WTC11 (cell line): ENCODE measurements around the gene IL20. TPM values are rescaled to one million over a fixed set of nuclear protein-coding genes. Genes with fewer than 3 reads are reported as not detected.

ENCODE experiments used
- ATAC-seq: fragments of 200-7000 bp; cut with Tn5 transposase; 2 replicates; pipeline ENCODE4 v1.10.0; 2021; ENCODE audit warnings: mild to moderate bottlenecking, moderate library complexity
- CTCF ChIA-PET: fragments of 300-600 bp; sonication (Branson Sonifier 250); formaldehyde crosslinking; loops from one replicate; lab custom pipeline; 2021; ENCODE audit warnings: antibody characterized with exemption; lab: Charles Lee
- POLR2A ChIA-PET: fragments of 350-600 bp; sonication (Branson Sonifier 250); formaldehyde crosslinking; loops from one replicate; lab custom pipeline; 2021; ENCODE audit warnings: antibody characterized with exemption; lab: Charles Lee
- DNase-seq: peaks from one replicate; pipeline ENCODE4 v3.0.0; 2021; ENCODE audit warnings: low spot score
- H3K27ac Mint-ChIP-seq: 2 replicates; pipeline ENCODE4 v1.8.0; 2021; ENCODE audit warnings: mixed read lengths
- H3K27me3 Mint-ChIP-seq: 2 replicates; pipeline ENCODE4 v1.8.0; 2021; ENCODE audit warnings: low read depth, mild to moderate bottlenecking, moderate library complexity, mixed read lengths
- H3K36me3 Mint-ChIP-seq: 2 replicates; pipeline ENCODE4 v1.8.0; 2021; ENCODE audit warnings: mixed read lengths
- H3K4me1 Mint-ChIP-seq: 2 replicates; pipeline ENCODE4 v1.8.0; 2022; ENCODE audit warnings: mixed read lengths
- H3K4me3 Mint-ChIP-seq: 2 replicates; pipeline ENCODE4 v1.8.0; 2021; ENCODE audit warnings: mild to moderate bottlenecking, moderate library complexity, mixed read lengths
- H3K9me3 Mint-ChIP-seq: 2 replicates; pipeline ENCODE4 v1.8.0; 2021; ENCODE audit warnings: mixed read lengths
- CBFB ChIP-seq: sonication (generic); formaldehyde crosslinking; IDR thresholded peaks from 2 replicates; pipeline ENCODE4 v1.8.1; 2022; ENCODE audit warnings: mild to moderate bottlenecking, low read depth, missing genetic modification reagents
- CTCF ChIP-seq: fragments of 200-600 bp; IDR thresholded peaks from 2 replicates; pipeline ENCODE4 v1.8.0; 2022; ENCODE audit warnings: antibody characterized with exemption
- ELF4 ChIP-seq: sonication (generic); formaldehyde crosslinking; IDR thresholded peaks from 2 replicates; pipeline ENCODE4 v1.8.1; 2022; ENCODE audit warnings: low read depth, mild to moderate bottlenecking, moderate library complexity, missing genetic modification reagents
- ESRRA ChIP-seq: sonication (generic); formaldehyde crosslinking; IDR thresholded peaks from 2 replicates; pipeline ENCODE4 v1.8.1; 2022; ENCODE audit warnings: mild to moderate bottlenecking, missing genetic modification reagents, borderline replicate concordance
- FOXJ3 ChIP-seq: sonication (generic); formaldehyde crosslinking; IDR thresholded peaks from 2 replicates; pipeline ENCODE4 v1.9.0; 2021; ENCODE audit warnings: missing genetic modification reagents, mild to moderate bottlenecking, borderline replicate concordance
- IRF1 ChIP-seq: sonication (generic); formaldehyde crosslinking; IDR thresholded peaks from 2 replicates; pipeline ENCODE4 v1.8.0; 2023; ENCODE audit warnings: missing genetic modification reagents
- JUN ChIP-seq: sonication (generic); formaldehyde crosslinking; IDR thresholded peaks from 2 replicates; pipeline ENCODE4 v1.8.0; 2023; ENCODE audit warnings: mild to moderate bottlenecking, missing genetic modification reagents
- MLX ChIP-seq: sonication (generic); formaldehyde crosslinking; IDR thresholded peaks from 2 replicates; pipeline ENCODE4 v1.8.1; 2023; ENCODE audit warnings: mild to moderate bottlenecking, missing genetic modification reagents, moderate library complexity
- MXD4 ChIP-seq: fragments of 250-450 bp; sonication (Bioruptor Pico); IDR thresholded peaks from 2 replicates; pipeline ENCODE4 v1.8.0; 2021; ENCODE audit warnings: mild to moderate bottlenecking, moderate library complexity, borderline replicate concordance
- NR1H2 ChIP-seq: sonication (generic); formaldehyde crosslinking; IDR thresholded peaks from 2 replicates; pipeline ENCODE4 v1.9.0; 2021; ENCODE audit warnings: mild to moderate bottlenecking, moderate library complexity, missing genetic modification reagents
- OVOL2 ChIP-seq: fragments of 250-450 bp; sonication (Bioruptor Pico); IDR thresholded peaks from 2 replicates; pipeline ENCODE4 v1.9.0; 2021; ENCODE audit warnings: mild to moderate bottlenecking, borderline replicate concordance
- PRDM15 ChIP-seq: sonication (generic); formaldehyde crosslinking; IDR thresholded peaks from 2 replicates; pipeline ENCODE4 v1.8.0; 2022; ENCODE audit warnings: missing genetic modification reagents
- SOX15 ChIP-seq: fragments of 250-450 bp; sonication (Bioruptor Pico); IDR thresholded peaks from 2 replicates; pipeline ENCODE4 v1.9.0; 2021; ENCODE audit warnings: mild to moderate bottlenecking
- STAT6 ChIP-seq: sonication (generic); formaldehyde crosslinking; conservative IDR thresholded peaks from 2 replicates; pipeline ENCODE4 v1.8.1; 2023; ENCODE audit warnings: mild to moderate bottlenecking, low read depth, missing genetic modification reagents, moderate library complexity
- TEAD1 ChIP-seq: sonication (generic); formaldehyde crosslinking; IDR thresholded peaks from 2 replicates; pipeline ENCODE4 v1.8.0; 2022; ENCODE audit warnings: mild to moderate bottlenecking, missing genetic modification reagents
- TEAD4 ChIP-seq: sonication (generic); formaldehyde crosslinking; IDR thresholded peaks from 2 replicates; pipeline ENCODE4 v1.8.0; 2022; ENCODE audit warnings: mild to moderate bottlenecking, missing genetic modification reagents
- ZBTB21 ChIP-seq: sonication (generic); formaldehyde crosslinking; IDR thresholded peaks from 2 replicates; pipeline ENCODE4 v1.8.1; 2023; ENCODE audit warnings: mild to moderate bottlenecking, missing genetic modification reagents, borderline replicate concordance
- ZBTB43 ChIP-seq: sonication (generic); formaldehyde crosslinking; IDR thresholded peaks from 2 replicates; pipeline ENCODE4 v1.8.1; 2023; ENCODE audit warnings: mild to moderate bottlenecking, missing genetic modification reagents
- ZNF416 ChIP-seq: fragments of 250-450 bp; sonication (Bioruptor Pico); IDR thresholded peaks from 2 replicates; pipeline ENCODE4 v1.9.0; 2021; ENCODE audit warnings: mild to moderate bottlenecking, inconsistent platforms
- total RNA-seq: library from RNA; stranded (reverse); gene quantifications from 3 replicates; pipeline ENCODE4 v1.2.3, GENCODE V29; 2021

The IL20 gene
- total RNA-seq, 1 experiment from 2014 or later, result not detected

- Mint-ChIP-seq H3K4me1 (no peaks in the 10 kb centered on the region), H3K4me3 (no peak overlapping the region), H3K27ac (no peak overlapping the region), H3K27me3 (peaks cover 3% of the 10 kb centered on the region; the same call in 1 of the 2 replicates), H3K9me3 (no peaks in the 10 kb centered on the region), H3K36me3 (no peaks in the 10 kb centered on the region)
- DNase-seq (no peak), ATAC-seq (no peak)
- CTCF ChIA-PET, result interaction anchor here (1.2 to 1.9 kb wide), 4 partner anchors 17 to 150 kb away, joined by 3 to 8 read pairs (median 5); no protein-coding TSS in a partner anchor
- TF ChIP-seq PRDM15 (CRISPR knock-in tag) (no peak), ZNF416 (CRISPR knock-in tag) (no peak), CTCF (no peak), ESRRA (CRISPR knock-in tag) (no peak), MXD4 (no peak), OVOL2 (no peak), ELF4 (CRISPR knock-in tag) (no peak), ZBTB21 (CRISPR knock-in tag) (no peak), IRF1 (CRISPR knock-in tag) (no peak), STAT6 (CRISPR knock-in tag) (no peak), NR1H2 (CRISPR knock-in tag) (no peak), MLX (CRISPR knock-in tag) (no peak), ZBTB43 (no peak), SOX15 (CRISPR knock-in tag) (no peak), TEAD1 (CRISPR knock-in tag) (no peak), JUN (CRISPR knock-in tag) (no peak), TEAD4 (CRISPR knock-in tag) (no peak), FOXJ3 (CRISPR knock-in tag) (no peak), CBFB (CRISPR knock-in tag) (no peak)
- TF ChIP-seq, all 79 proteins: peak for 0
- POLR2A ChIA-PET, result no interaction called here
These were observed 52.7 kb downstream of the IL20 start for GRCh38 chr1:206918076-206918475.

Other genes with a start within 250 kb of the IL20 start
- 6.7 to 7.8 TPM (median 6.7 TPM) in 3 replicates for gene DYRK3, start 230.1 kb upstream of the IL20 start, total RNA-seq
- gene MAPKAPK2, start 180.7 kb upstream of the IL20 start, total RNA-seq, result 46.4 to 54.9 TPM (median 48.9 TPM) in 3 replicates
- not detected in 3 replicates for gene IL19, start 94.8 kb upstream of the IL20 start, total RNA-seq
- gene IL10, start 93.1 kb upstream of the IL20 start, total RNA-seq, result not detected in 3 replicates
- not detected in 3 replicates for gene IL24, start 31.8 kb downstream of the IL20 start, total RNA-seq
- gene FCMR, start 56.3 kb downstream of the IL20 start, total RNA-seq, result 0.37 to 1.0 TPM (median 0.71 TPM) in 3 replicates
- 1.8 to 2.2 TPM (median 1.9 TPM) in 3 replicates for gene PIGR, start 80.8 kb downstream of the IL20 start, total RNA-seq
- not detected in 3 replicates for gene FCAMR, start 104.8 kb downstream of the IL20 start, total RNA-seq
- 2.3 to 2.7 TPM (median 2.4 TPM) in 3 replicates for gene C1orf116, start 167.1 kb downstream of the IL20 start, total RNA-seq
- 9.8 to 12.0 TPM (median 10.2 TPM) in 3 replicates for gene YOD1, start 185.6 kb downstream of the IL20 start, total RNA-seq
- 16.8 to 21.0 TPM (median 20.9 TPM) in 3 replicates for gene PFKFB2, start 187.7 kb downstream of the IL20 start, total RNA-seq
- gene C4BPB, start 223.2 kb downstream of the IL20 start, total RNA-seq, result 0.26 to 0.30 TPM in 2 of 3 replicates, not detected in the other
- 0.23 to 0.39 TPM (median 0.30 TPM) in 3 replicates for gene C4BPA, start 238.6 kb downstream of the IL20 start, total RNA-seq